Renal cortex interstitium (tissue), 15 donors: ENCODE data around the gene CARD10. TPM values are rescaled to one million over a fixed set of nuclear protein-coding genes. Genes with fewer than 3 reads are reported as not detected.

Experiments
- DNase-seq, 11 donors: peaks; one replicate each; pipeline ENCODE4 v3.0.0-alpha.2; 2013; ENCODE audit warnings: low read depth in 9 of 11, low spot score in 4 of 11; ENCODE audit errors: extremely low read depth in 1 of 11
- long read RNA-seq, 16 experiments: transcript quantifications; one replicate each; lab custom pipeline, GENCODE V29; 2026
- polyA plus RNA-seq, 3 donors: library from polyadenylated mRNA; unstranded; fragments of 120-200 nt; gene quantifications; one replicate each; pipeline ENCODE4 v1.2.1, GENCODE V29; 2013; ENCODE audit not compliant: insufficient read length in 3 of 3

CARD10 gene, protein sequence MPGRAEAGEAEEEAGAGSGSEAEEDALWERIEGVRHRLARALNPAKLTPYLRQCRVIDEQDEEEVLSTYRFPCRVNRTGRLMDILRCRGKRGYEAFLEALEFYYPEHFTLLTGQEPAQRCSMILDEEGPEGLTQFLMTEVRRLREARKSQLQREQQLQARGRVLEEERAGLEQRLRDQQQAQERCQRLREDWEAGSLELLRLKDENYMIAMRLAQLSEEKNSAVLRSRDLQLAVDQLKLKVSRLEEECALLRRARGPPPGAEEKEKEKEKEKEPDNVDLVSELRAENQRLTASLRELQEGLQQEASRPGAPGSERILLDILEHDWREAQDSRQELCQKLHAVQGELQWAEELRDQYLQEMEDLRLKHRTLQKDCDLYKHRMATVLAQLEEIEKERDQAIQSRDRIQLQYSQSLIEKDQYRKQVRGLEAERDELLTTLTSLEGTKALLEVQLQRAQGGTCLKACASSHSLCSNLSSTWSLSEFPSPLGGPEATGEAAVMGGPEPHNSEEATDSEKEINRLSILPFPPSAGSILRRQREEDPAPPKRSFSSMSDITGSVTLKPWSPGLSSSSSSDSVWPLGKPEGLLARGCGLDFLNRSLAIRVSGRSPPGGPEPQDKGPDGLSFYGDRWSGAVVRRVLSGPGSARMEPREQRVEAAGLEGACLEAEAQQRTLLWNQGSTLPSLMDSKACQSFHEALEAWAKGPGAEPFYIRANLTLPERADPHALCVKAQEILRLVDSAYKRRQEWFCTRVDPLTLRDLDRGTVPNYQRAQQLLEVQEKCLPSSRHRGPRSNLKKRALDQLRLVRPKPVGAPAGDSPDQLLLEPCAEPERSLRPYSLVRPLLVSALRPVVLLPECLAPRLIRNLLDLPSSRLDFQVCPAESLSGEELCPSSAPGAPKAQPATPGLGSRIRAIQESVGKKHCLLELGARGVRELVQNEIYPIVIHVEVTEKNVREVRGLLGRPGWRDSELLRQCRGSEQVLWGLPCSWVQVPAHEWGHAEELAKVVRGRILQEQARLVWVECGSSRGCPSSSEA
- 10 to 100 TPM; 20.6 to 26.1 (median 23.2) TPM for polyA plus RNA-seq
- long read RNA-seq, donor 1, partial matches to known transcripts, result 0 of 2 reads
- long read RNA-seq, donor 1, other reads (novel, unspliced or antisense), result 0 of 2 reads
- long read RNA-seq, donor 2, full-length matches to known transcripts, result 4 of 18 reads
- long read RNA-seq, donor 2, partial matches to known transcripts, result 8 of 18 reads
- long read RNA-seq, donor 2, other reads (novel, unspliced or antisense), result 6 of 18 reads
- long read RNA-seq, donor 3, full-length matches to known transcripts, result 4 of 4 reads
- long read RNA-seq, donor 3, partial matches to known transcripts, result 0 of 4 reads
- long read RNA-seq, donor 3, other reads (novel, unspliced or antisense), result 0 of 4 reads
- long read RNA-seq, donor 4, partial matches to known transcripts, result 0 of 2 reads
- long read RNA-seq, donor 4, other reads (novel, unspliced or antisense), result 0 of 2 reads
- long read RNA-seq, donor 5, full-length matches to known transcripts, result 4 of 48 reads
- long read RNA-seq, donor 5, partial matches to known transcripts, result 37 of 48 reads
- long read RNA-seq, donor 5, other reads (novel, unspliced or antisense), result 7 of 48 reads
- long read RNA-seq, donor 6, partial matches to known transcripts, result 16 of 16 reads
- long read RNA-seq, donor 6, other reads (novel, unspliced or antisense), result 0 of 16 reads
- long read RNA-seq, donor 7, full-length matches to known transcripts, result 2 of 155 reads
- long read RNA-seq, donor 7, partial matches to known transcripts, result 153 of 155 reads
- long read RNA-seq, donor 7, other reads (novel, unspliced or antisense), result 0 of 155 reads
- long read RNA-seq, donor 8, partial matches to known transcripts, result 32 of 32 reads
- long read RNA-seq, donor 8, other reads (novel, unspliced or antisense), result 0 of 32 reads
- long read RNA-seq, donor 9, full-length matches to known transcripts, result 1 of 1 reads
- long read RNA-seq, donor 9, partial matches to known transcripts, result 0 of 1 reads
- long read RNA-seq, donor 9, other reads (novel, unspliced or antisense), result 0 of 1 reads
- long read RNA-seq, donor 10, full-length matches to known transcripts, result 3 of 3 reads
- long read RNA-seq, donor 10, partial matches to known transcripts, result 0 of 3 reads
- long read RNA-seq, donor 10, other reads (novel, unspliced or antisense), result 0 of 3 reads
- long read RNA-seq, donor 11, full-length matches to known transcripts, result 1 of 1 reads
- long read RNA-seq, donor 11, partial matches to known transcripts, result 0 of 1 reads
- long read RNA-seq, donor 11, other reads (novel, unspliced or antisense), result 0 of 1 reads
- long read RNA-seq, donor 12, result 0 reads
- long read RNA-seq, donor 13, full-length matches to known transcripts, result 3 of 3 reads
- long read RNA-seq, donor 13, partial matches to known transcripts, result 0 of 3 reads
- long read RNA-seq, donor 13, other reads (novel, unspliced or antisense), result 0 of 3 reads
- long read RNA-seq, donor 14, full-length matches to known transcripts, result 2 of 2 reads
- long read RNA-seq, donor 14, partial matches to known transcripts, result 0 of 2 reads
- long read RNA-seq, donor 14, other reads (novel, unspliced or antisense), result 0 of 2 reads
- long read RNA-seq, donor 15, result 0 reads
- long read RNA-seq, donor 16, full-length matches to known transcripts, result 4 of 59 reads
- long read RNA-seq, donor 16, partial matches to known transcripts, result 39 of 59 reads
- long read RNA-seq, donor 16, other reads (novel, unspliced or antisense), result 16 of 59 reads

DNA sequence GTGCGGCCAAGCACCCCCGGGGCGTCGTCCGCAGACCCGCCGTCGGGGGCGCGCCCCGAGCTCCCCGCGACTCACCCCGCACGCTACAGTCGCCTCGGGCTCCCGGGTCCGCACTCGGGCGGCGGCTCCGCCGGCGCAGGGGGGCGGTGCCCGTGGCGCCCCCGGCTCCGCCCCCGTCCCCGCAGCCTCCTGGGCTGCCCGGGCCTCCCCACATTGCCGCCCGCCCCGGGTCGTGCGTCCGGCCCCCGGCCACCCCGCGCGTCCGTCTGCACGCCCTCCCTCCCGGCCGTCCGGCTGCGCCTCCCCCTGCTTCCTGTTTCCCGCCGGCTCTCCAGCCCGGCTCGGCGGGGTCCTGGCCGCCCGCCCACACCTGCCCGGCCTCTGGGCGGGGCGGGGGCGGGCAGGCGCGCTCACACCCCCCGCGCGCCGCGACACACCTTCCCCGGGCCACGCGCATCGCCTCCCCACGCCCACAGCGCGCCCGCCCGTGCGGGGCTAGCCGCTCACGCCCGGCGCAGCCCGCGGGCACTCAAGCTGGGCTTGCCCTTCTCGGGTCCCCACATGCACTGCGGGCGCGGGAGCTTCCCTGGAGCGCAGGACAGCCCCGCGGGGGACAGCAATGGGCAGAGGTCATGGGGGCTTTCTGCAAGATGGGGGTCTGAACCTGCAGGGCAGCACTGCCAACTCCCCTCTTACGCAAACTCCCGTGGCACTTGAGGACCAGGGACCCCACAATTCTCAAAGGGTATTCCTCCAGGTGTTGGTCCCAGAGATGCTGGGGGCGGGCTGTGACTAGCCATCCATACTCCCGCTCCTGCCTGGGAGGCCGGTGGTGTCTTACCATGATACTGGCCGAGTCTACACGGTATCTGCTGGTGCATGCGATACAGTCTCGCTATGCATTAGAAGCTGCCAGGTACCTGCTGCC, at the start of gene CARD10:
Gene CARD10 (minus strand): TSS at position 148 of the 928 bp plus-strand sequence. CDS start 215 bp downstream, outside the sequence.
- DNase-seq, result no peak

DNA sequence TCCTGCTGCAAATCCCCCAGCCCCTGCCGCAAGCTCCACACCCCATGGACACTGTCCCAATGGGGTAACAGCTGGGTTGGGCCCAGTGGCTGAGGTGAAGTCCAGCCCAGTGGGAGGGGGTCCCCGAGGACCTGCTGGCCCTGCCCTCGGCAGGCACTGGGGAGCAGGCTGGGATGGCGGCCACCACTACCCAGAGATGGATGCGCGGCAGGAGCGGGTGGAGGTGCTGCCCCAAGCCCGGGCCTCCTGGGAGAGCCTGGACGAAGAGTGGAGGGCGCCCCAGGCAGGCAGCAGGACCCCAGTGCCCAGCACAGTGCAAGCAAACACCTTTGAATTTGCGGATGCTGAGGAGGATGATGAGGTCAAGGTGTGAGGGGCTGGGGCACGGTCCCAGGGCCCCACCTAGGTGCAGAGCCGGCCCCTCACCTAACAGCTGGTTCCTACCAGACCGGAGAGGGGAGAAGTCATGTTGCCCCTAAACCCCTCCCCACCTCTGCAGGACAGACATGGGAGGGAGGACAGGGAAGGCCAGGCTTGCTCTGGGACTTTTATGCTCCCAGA, 49.3 kb upstream of the CARD10 start:
- DNase-seq, result no peak

DNA sequence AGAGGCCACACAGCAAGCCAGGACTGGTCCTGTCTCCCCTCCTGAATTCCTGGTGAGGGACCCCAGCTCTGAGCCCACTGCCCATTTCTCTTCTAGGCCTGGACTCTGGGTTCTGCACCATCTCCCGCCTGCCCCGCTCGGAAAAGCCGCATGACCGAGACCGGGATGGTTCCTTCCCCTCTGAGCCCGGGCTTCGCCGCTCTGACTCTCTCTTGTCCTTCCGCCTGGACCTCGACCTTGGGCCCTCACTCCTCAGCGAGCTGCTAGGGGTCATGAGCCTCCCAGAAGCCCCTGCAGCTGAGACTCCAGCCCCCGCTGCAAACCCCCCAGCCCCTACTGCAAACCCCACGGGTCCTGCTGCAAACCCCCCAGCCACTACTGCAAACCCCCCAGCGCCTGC, 48.8 kb upstream of the CARD10 start:
- no peak for DNase-seq

DNA sequence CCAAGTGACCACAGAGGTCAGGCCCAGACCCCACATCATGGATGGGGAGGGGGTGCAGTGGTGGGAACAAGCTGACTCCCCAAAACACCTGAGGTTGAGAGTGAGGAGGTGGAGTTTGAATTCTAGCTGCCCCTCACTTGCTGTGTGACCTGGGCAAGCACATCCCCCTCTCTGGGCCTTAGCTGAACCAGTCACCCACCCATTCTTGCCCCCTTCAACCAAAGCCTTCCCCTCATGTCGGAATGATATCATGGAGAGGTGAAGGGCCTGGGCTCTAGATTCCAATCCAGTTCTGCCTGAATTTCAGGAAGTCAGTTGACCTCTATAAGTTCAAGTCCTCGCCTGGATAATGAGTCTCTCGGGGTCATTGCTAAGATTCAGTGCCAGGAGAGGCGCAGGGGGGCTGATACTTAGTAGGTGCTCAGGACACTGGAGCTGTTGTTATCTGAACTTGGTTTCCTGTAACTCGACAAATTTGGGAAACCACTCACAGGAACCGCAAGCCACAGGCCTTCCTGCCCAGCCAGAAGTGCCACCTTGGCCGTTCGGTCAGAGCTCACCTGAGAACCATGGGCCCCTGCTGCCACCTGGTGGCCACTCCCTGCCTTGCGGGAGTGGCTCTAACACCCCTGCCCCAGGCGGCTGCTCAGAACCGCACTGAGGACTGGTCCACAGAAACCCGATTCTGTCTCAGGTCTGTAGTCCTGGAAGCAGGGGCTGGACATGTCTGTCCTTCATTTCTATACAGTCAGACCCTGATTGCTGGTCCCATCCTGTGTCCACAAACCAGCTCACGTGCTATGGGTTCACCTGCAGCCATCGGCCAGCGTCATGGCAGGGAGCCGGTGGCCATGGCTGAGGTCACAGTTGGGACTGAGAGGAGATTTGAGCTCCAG, 47.9 kb upstream of the CARD10 start:
- DNase-seq, result no peak

DNA sequence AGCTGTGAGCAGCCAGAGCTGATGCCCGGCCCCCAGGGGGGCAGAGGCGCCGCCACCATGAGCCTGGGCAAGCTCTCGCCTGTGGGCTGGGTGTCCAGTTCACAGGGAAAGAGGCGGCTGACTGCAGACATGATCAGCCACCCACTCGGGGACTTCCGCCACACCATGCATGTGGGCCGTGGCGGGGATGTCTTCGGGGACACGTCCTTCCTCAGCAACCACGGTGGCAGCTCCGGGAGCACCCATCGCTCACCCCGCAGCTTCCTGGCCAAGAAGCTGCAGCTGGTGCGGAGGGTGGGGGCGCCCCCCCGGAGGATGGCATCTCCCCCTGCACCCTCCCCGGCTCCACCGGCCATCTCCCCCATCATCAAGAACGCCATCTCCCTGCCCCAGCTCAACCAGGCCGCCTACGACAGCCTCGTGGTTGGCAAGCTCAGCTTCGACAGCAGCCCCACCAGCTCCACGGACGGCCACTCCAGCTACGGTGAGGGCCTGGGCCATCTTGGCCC, 47.2 kb upstream of the CARD10 start:
- DNase-seq, result no peak

DNA sequence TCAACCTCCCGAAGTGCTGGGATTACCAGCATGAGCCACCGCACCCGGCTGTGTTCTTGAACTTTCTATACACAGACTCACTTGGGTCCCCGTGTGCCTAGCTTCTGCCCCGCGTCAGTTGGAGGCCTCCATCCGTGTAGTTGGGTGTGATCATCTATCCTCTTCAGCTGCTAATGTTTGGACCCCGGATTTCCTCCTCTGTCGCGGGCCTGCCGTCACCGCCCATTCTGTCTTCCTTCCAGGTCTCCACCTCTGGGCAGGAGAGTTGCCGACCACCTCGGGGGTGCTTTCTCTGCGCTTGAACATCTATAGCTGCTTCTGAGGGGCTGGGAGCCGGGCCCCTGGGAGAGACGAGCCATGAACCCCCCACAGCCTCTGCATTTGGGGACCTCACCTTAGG, 46.6 kb upstream of the CARD10 start:
- DNase-seq, result no peak

DNA sequence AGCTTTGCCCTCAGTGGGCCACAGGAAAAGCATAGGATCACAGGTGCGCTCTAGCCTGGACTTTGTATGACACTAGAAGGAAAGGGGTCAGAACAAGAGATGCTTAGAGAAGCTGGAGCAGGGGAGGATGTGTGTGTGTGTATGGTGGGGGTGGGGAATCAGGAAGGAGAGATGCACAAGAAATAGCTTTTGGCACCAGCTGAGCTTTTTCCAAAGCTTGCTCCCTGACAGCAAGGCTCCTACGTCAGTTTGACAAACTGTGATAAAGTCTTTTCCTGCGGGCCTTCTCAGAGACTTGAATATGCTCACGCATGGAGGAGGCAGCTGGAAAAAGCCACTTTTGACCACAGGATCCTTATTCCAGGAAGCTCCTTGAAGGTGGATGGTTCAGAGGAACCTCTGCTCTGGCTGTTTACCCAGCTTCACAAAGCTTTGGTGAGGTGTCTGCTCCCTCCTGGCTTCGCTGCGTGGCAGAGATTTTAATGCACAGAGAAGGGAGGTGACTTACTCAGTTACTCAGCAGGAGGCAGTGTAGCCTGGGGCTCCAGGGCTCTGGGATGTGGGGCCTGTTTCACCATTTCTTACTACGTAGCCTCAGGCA, 45.0 kb upstream of the CARD10 start:
- peak in 3 of 11 donors; percentile 72 to 77 (median 76) for DNase-seq

DNA sequence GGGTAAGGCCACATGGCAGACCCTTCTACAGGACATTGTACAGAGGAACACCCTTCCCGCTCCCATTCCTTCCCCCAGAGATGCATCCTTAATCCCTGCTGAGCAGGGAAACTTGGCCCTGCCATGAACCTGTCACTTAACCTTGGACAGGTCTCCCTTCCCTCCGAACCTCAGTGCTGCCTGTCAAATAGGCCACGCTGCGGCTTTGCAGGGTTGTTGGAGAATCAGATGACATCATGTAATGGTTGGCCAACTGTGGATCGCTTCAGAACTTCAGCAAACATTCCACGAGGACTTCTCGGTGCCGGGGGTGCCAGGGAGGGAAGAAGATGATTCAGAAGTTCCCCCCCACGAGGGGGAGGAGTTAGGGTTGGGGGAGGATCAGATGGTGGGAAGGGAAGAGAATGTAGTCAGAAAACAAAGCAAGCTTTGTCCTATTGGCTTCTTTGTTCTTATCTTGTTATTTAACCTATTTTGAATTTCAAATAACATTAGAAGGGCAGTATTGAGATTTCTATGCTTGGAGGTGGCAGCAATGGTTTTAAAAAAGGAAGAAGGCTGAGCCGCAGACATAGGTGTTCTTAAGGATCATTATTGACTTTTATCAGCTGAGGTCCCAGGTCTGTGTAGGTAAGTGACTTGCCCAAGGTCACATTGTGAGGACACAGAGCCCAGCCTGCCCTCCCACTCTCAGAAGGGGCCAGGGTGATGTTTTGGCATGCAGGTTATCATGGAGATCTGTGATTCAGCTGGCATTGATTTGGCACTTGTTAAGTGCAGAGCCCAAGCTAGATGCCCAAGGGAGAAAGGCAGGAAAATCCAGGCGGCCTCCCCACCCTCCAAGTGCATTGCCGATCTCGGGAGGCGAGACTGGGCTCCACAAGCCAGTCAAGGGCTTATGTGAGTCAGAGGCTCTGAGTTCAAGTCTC, 44.2 kb upstream of the CARD10 start:
- no peak for DNase-seq

DNA sequence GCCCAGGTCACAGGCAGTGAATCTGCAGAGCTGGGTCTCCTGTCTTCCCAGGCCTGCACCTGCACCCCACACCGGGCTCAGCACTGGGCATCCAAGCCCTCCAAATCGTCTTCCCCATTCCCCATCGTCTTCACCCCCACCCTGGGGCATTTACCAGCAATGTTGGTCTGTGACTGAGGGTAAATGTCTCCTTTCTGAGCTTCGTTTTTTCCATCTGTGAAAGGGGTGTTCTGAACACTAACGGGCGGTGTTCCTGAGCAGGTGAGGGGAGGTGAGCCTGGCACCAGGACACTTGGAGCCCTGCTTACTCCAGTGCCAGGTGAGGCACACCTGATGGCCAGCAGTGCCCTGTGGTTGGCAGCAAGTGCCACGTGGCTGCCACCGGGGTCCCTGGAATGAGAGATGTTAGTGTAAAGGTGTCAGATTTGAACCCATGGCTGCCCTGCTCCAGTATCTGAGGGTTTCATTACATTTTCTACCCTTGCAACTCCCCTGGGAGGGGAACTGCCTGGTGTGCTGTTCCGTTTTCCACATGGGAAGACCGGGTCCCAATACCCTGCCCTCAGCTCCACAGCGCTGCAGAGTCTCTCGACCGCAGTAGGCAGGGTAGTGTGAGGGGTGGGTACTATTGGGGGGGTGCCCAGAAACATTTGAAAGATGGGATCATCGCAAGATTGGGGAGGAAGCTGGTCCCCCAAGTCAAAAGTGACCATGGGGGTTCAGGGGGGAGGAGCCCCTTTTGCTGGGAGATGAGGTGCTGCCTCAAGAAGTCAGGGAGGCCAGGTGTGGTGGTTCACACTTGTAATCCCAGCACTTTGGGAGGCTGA, 43.0 kb upstream of the CARD10 start:
- no peak for DNase-seq

DNA sequence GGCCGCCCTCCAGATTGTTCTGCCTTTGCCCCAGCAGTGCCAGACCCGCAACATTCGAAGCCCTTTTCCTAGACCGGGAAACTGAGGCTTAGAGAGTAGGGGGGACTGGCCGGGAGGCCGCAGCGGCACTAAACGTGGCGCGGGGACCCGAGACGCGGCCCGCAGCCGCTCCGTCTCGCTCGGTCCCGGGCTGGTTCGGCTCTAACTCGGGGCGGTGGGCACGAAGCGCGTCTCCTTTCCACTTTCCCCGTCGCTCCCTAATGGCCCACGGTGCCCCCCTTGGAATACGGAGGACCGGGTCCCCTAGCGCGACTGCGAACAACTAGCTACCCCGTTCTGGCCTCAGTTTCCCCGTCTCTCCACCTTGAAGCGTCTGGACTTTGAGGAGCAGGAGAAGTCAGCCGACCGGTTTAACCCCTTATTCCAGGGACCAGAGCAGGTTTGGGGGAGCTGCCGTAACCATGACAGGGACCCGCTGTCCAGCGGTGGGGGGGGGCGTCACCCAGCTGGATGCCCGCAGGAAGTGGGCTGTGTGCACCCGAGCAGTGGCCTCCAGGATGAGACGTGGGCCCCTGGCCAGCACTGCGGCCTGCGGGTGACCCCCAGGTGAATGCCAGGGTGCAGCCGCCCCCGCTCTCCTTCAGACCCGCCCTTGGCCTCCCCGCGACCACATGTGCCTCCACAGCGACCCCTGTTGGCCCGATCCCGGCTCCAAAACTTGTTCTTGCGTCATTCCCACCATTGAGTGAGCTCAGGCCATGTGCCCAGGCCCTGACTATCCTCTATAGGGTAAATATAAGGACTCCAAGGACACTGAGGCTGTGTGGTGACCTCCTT, 42.2 kb upstream of the CARD10 start:
- peak in 8 of 11 donors; percentile 84 to 93 (median 87) for DNase-seq
